Epidermal melanocyte (primary cell): ENCODE measurements around the gene GMNN.
A peak's percentile ranks its signal among the peaks of the same experiment; 100 is the strongest.
"Not testable (repeated sequence)": the region's sequence is repeated elsewhere in the genome, so short reads cannot be mapped to it uniquely, and the experiment has no call there.

ENCODE experiments used
- DNase-seq: peaks from one replicate; pipeline ENCODE4 v3.0.0; 2011; ENCODE audit warnings: low spot score; ENCODE audit not compliant: insufficient read length

The GMNN gene

GRCh38 chr6:24774696-24775519 is at the start of gene GMNN:
Gene GMNN, plus strand, starts transcription at chr6:24774937. Its CDS starts 2,310 bp downstream, at chr6:24777247.
- DNase-seq: peak; percentile 83

- not testable (repeated sequence) for DNase-seq
Measured at GRCh38 chr6:24730653-24731052, 44.1 kb upstream of the GMNN start.

GRCh38 chr6:24731456-24732134 is 43.1 kb upstream of the GMNN start:
- DNase-seq: not testable (repeated sequence)

- no peak for DNase-seq
Measured at GRCh38 chr6:24734166-24734565, 40.6 kb upstream of the GMNN start.

GRCh38 chr6:24734710-24735109 is 40.0 kb upstream of the GMNN start:
- not testable (repeated sequence) for DNase-seq

- DNase-seq: no peak
Measured at GRCh38 chr6:24738741-24739140, 36.0 kb upstream of the GMNN start.

GRCh38 chr6:24740861-24741260 is 33.9 kb upstream of the GMNN start:
- DNase-seq: no peak

GRCh38 chr6:24742216-24742738 is 32.5 kb upstream of the GMNN start:
- no peak for DNase-seq

- peak; percentile 22 for DNase-seq
Measured at GRCh38 chr6:24743265-24743943, 31.3 kb upstream of the GMNN start.

- no peak for DNase-seq
Measured at GRCh38 chr6:24743944-24744335, 30.8 kb upstream of the GMNN start.

- DNase-seq: no peak
Measured at GRCh38 chr6:24744911-24745310, 29.8 kb upstream of the GMNN start.

GRCh38 chr6:24749297-24749696 is 25.4 kb upstream of the GMNN start:
- no peak for DNase-seq

GRCh38 chr6:24750878-24751277 is 23.9 kb upstream of the GMNN start:
- not testable (repeated sequence) for DNase-seq

- DNase-seq: no peak
Measured at GRCh38 chr6:24752503-24752902, 22.2 kb upstream of the GMNN start.

GRCh38 chr6:24752917-24753492 is 21.7 kb upstream of the GMNN start:
- DNase-seq: no peak

- DNase-seq: no peak
Measured at GRCh38 chr6:24753545-24753944, 21.2 kb upstream of the GMNN start.

- not testable (repeated sequence) for DNase-seq
Measured at GRCh38 chr6:24754378-24754777, 20.4 kb upstream of the GMNN start.

GRCh38 chr6:24755279-24755678 is 19.5 kb upstream of the GMNN start:
- no peak for DNase-seq

- no peak for DNase-seq
Measured at GRCh38 chr6:24757611-24758010, 17.1 kb upstream of the GMNN start.

- DNase-seq: no peak
Measured at GRCh38 chr6:24759718-24760117, 15.0 kb upstream of the GMNN start.

- no peak for DNase-seq
Measured at GRCh38 chr6:24760210-24760609, 14.5 kb upstream of the GMNN start.
